GM12872 (cell line): ENCODE data around the gene BICRA.

Experiments used
- TF ChIP-seq, protein P1 (sequence below): IDR thresholded peaks from 3 replicates; pipeline ENCODE4 v1.5.1; 2011; ENCODE audit warnings: low read depth, mild to moderate bottlenecking, low read length, moderate library complexity; ENCODE audit not compliant: insufficient read depth

BICRA gene

DNA sequence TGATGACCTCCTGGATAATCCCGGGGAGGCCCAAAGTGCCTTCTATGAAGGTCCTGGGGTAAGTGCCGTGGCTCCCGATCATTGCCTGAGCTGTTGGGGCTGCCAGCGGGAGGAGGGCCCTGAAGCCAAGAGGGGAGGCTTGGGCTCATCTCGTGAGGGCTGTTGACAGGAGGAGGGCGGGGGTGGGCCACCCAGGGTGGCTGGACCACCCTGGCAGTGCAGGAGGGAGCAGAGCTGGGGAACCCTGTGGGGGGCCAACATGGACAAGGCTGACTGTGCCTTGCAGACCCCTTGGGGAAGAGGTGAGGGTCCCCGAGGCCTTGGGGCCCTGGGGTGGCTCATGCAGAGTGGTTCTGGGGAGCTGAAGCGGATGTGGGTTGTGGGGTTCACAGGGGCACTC is 66.9 kb downstream of the BICRA start:
- TF ChIP-seq, protein P1, sequence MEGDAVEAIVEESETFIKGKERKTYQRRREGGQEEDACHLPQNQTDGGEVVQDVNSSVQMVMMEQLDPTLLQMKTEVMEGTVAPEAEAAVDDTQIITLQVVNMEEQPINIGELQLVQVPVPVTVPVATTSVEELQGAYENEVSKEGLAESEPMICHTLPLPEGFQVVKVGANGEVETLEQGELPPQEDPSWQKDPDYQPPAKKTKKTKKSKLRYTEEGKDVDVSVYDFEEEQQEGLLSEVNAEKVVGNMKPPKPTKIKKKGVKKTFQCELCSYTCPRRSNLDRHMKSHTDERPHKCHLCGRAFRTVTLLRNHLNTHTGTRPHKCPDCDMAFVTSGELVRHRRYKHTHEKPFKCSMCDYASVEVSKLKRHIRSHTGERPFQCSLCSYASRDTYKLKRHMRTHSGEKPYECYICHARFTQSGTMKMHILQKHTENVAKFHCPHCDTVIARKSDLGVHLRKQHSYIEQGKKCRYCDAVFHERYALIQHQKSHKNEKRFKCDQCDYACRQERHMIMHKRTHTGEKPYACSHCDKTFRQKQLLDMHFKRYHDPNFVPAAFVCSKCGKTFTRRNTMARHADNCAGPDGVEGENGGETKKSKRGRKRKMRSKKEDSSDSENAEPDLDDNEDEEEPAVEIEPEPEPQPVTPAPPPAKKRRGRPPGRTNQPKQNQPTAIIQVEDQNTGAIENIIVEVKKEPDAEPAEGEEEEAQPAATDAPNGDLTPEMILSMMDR: no peak

DNA sequence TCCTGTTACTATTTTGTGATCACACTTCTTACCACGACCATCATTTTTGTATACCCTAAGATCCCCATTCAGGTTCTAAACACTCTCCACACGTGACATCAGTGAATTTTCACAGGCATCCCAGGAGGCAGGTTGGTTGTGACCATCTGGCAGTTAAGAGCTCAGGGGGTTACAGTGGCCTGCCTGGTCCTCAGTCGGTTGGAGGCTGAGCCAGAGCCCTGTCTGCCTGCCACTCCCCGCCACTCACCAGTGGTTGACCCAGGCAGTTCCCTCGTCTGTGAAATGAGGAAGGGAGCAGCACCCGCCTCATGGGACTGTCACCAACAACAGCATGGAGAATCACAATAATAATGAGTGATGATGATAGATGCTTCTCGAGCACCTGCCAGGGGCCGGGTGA is 67.9 kb downstream of the BICRA start:
- TF ChIP-seq, protein P1: no peak

DNA sequence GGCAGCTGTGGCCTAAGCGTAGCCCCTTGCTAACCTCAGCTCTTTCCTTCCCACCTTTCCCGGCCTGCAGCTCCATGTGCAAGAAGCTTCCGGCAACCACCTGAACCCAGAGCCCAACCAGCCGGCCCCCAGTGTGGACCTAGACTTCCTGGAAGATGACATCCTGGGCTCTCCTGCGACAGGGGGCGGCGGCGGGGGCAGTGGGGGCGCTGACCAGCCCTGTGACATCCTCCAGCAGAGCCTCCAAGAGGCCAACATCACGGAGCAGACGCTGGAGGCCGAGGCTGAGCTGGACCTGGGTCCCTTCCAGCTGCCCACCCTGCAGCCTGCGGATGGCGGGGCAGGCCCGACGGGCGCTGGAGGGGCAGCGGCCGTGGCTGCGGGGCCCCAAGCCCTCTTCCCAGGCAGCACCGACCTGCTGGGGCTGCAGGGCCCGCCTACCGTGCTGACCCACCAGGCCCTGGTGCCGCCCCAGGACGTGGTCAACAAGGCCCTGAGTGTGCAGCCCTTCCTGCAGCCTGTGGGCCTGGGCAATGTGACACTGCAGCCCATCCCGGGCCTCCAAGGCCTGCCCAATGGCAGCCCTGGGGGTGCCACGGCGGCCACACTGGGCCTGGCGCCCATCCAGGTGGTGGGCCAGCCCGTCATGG is 70.4 kb downstream of the BICRA start:
- TF ChIP-seq, protein P1: no peak

DNA sequence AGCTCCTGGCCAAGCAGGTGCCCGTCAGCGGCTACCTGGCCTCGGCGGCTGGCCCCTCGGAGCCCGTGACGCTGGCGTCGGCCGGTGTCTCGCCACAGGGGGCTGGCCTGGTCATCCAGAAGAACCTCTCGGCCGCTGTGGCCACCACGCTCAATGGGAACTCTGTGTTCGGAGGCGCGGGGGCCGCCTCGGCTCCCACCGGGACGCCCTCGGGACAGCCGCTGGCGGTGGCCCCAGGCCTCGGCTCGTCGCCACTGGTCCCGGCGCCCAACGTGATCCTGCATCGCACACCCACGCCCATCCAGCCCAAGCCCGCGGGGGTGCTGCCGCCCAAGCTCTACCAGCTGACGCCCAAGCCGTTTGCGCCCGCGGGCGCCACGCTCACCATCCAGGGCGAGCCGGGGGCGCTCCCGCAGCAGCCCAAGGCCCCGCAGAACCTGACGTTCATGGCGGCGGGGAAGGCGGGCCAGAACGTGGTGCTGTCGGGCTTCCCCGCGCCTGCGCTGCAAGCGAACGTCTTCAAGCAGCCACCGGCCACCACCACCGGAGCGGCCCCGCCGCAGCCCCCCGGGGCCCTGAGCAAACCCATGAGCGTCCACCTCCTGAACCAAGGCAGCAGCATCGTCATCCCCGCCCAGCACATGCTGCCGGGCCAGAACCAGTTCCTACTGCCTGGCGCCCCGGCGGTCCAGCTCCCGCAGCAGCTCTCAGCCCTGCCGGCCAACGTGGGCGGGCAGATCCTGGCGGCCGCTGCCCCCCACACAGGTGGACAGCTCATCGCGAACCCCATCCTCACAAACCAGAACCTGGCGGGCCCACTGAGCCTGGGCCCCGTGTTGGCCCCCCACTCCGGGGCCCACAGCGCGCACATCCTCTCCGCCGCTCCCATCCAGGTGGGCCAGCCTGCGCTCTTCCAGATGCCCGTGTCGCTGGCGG is 71.3 kb downstream of the BICRA start:
- TF ChIP-seq, protein P1: no peak

DNA sequence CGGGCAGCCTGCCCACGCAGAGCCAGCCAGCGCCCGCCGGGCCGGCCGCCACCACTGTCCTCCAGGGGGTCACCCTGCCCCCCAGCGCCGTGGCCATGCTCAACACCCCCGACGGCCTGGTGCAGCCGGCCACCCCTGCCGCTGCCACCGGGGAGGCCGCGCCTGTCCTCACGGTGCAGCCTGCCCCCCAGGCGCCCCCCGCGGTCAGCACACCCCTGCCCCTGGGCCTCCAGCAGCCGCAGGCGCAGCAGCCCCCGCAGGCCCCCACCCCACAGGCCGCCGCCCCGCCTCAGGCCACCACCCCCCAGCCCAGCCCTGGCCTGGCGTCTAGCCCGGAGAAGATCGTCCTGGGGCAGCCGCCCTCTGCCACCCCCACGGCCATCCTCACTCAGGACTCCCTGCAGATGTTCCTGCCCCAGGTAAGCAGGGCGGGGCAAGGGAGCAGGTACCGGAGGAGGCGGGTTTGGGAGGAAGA is 72.0 kb downstream of the BICRA start:
- TF ChIP-seq, protein P1: no peak

DNA sequence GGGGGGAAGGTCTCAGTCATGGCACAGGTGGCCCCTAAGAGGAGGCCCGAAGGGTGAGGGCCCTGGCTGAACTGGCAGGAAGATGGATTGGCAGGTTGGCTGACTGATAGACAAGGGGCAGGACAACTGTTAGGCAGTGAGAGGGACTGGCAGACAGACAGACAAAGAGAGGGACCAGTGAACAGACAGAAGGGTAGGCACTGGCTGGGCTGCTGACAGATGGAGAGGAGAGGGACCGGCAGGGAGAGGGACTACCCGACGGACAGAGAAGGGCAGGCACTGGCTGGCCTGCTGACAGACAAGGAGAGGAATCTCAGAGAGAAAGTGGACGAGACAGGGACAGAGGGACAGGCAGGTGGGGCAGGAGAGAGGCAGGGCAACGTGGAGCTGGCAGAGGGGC is 72.5 kb downstream of the BICRA start:
- TF ChIP-seq, protein P1: no peak

DNA sequence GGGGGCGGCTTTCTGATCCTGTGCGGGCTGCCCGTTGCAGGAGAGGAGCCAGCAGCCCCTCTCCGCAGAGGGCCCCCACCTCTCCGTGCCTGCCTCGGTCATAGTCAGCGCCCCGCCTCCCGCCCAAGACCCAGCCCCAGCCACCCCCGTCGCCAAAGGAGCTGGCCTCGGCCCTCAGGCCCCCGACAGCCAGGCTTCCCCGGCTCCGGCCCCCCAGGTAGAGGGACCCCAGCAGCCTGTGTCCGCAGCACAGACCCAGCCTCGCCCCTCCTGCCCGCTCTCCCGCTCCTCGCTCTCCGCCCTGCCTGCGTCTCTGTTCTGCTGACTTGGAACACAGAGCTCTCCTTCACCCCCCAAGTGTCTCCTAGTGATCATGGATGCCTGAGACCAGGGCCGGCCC is 73.0 kb downstream of the BICRA start:
- TF ChIP-seq, protein P1: no peak
